GM12874 (cell line): ENCODE measurements around the gene CTBS.

Experiments
- CTCF ChIP-seq: IDR thresholded peaks from 2 replicates; pipeline ENCODE4 v1.5.1; 2011; ENCODE audit warnings: low read depth, mild to moderate bottlenecking, control low read depth, low read length, moderate library complexity; ENCODE audit not compliant: insufficient read depth

CTBS gene

GRCh38 chr1:84573967-84574842, at the start of gene CTBS:
Gene CTBS, minus strand, starts transcription at chr1:84574440. Its CDS starts 25 bp downstream, at chr1:84574415.
- TF ChIP-seq CTCF = no peak

GRCh38 chr1:84621553-84621952, 47.3 kb upstream of the CTBS start:
- no peak for TF ChIP-seq CTCF

- TF ChIP-seq CTCF = peak; percentile 86
These were observed 46.6 kb upstream of the CTBS start for GRCh38 chr1:84620720-84621313.

GRCh38 chr1:84619383-84620102, 45.3 kb upstream of the CTBS start:
- no peak for TF ChIP-seq CTCF

- no peak for TF ChIP-seq CTCF
These were observed 43.1 kb upstream of the CTBS start for GRCh38 chr1:84617349-84617748.

- no peak for TF ChIP-seq CTCF
These were observed 41.5 kb upstream of the CTBS start for GRCh38 chr1:84615790-84616189.

GRCh38 chr1:84613887-84614286, 39.6 kb upstream of the CTBS start:
- no peak for TF ChIP-seq CTCF
